CD14-positive monocyte (primary cell): ENCODE results near the gene CRMP1. TPM values are rescaled to one million over a fixed set of nuclear protein-coding genes. Genes with fewer than 3 reads are reported as not detected.

Experiments used
- DNase-seq, 3 donors: peaks; one replicate each; pipeline ENCODE4 v3.0.0-alpha.2; 2011 to 2022
- H2AFZ ChIP-seq: 2 replicates; pipeline ENCODE4 v1.6.0; 2012; ENCODE audit warnings: mild to moderate bottlenecking, low read depth, low read length, inconsistent platforms; ENCODE audit not compliant: insufficient read depth, poor library complexity, severe bottlenecking
- H3K27ac ChIP-seq, 2 donors: 1 replicate in 1 of 2; 2 replicates in 1 of 2; pipeline ENCODE4 v1.5.1; 2012 to 2013; ENCODE audit warnings: low read length in 2 of 2, control low read depth in 1 of 2, inconsistent platforms in 1 of 2, low read depth in 1 of 2, mild to moderate bottlenecking in 1 of 2
- H3K27me3 ChIP-seq, 2 donors: one replicate each; pipeline versions ENCODE4 v1.6.0 to v1.6.1; 2011 to 2013; ENCODE audit warnings: low read length in 2 of 2; ENCODE audit not compliant: control insufficient read depth in 2 of 2, insufficient read depth in 2 of 2
- H3K36me3 ChIP-seq, 2 donors: replicated peaks in 1 of 2; 1 replicate in 1 of 2; 2 replicates in 1 of 2; pipeline versions ENCODE4 v1.5.1 to v1.6.1; 2012 to 2013; ENCODE audit warnings: low read length in 2 of 2, control low read depth in 1 of 2, inconsistent platforms in 1 of 2, mild to moderate bottlenecking in 1 of 2; ENCODE audit not compliant: insufficient read depth in 2 of 2, control insufficient read depth in 1 of 2
- H3K4me1 ChIP-seq, 2 donors: 1 replicate in 1 of 2; 2 replicates in 1 of 2; pipeline versions ENCODE4 v1.5.1 to v1.6.1; 2012 to 2013; ENCODE audit warnings: low read length in 2 of 2, control low read depth in 1 of 2, inconsistent platforms in 1 of 2, mild to moderate bottlenecking in 1 of 2, moderate library complexity in 1 of 2; ENCODE audit not compliant: insufficient read depth in 2 of 2, control insufficient read depth in 1 of 2
- H3K4me2 ChIP-seq: replicated peaks from 2 replicates; pipeline ENCODE3; 2012; ENCODE audit warnings: low read length, moderate library complexity, mild to moderate bottlenecking; ENCODE audit not compliant: poor library complexity, severe bottlenecking; ENCODE audit errors: extremely low read depth
- H3K4me3 ChIP-seq, 3 experiments: fragments of 200-600 bp in 1 of 3; sonication (generic) in 1 of 3; replicated peaks in 1 of 3; 1 replicate in 2 of 3; 2 replicates in 1 of 3; pipeline ENCODE4 v1.5.1; 2011 to 2013; ENCODE audit warnings: low read length in 3 of 3, mild to moderate bottlenecking in 3 of 3, control low read depth in 2 of 3, low read depth in 2 of 3, inconsistent platforms in 1 of 3, moderate library complexity in 1 of 3
- H3K79me2 ChIP-seq: 2 replicates; pipeline ENCODE4 v1.6.0; 2012; ENCODE audit warnings: mild to moderate bottlenecking, control low read depth, inconsistent platforms, low read length, moderate library complexity; ENCODE audit not compliant: insufficient read depth
- H3K9ac ChIP-seq: 2 replicates; pipeline ENCODE4 v1.6.0; 2017; ENCODE audit warnings: low read length, mild to moderate bottlenecking; ENCODE audit not compliant: insufficient read depth, poor library complexity, severe bottlenecking
- H3K9me3 ChIP-seq, 2 donors: replicated peaks in 1 of 2; 1 replicate in 1 of 2; 2 replicates in 1 of 2; pipeline versions ENCODE4 v1.5.1 to v1.6.1; 2012 to 2013; ENCODE audit warnings: low read length in 2 of 2, control low read depth in 1 of 2; ENCODE audit not compliant: control insufficient read depth in 1 of 2, insufficient read depth in 1 of 2
- H4K20me1 ChIP-seq: 2 replicates; pipeline ENCODE4 v1.6.0; 2012; ENCODE audit warnings: mild to moderate bottlenecking, low read length, control low read depth, moderate library complexity; ENCODE audit not compliant: insufficient read depth
- H3K27ac Mint-ChIP-seq, 7 donors: one replicate each; pipeline ENCODE4 v1.8.0; 2020; ENCODE audit warnings: mild to moderate bottlenecking in 7 of 7, mixed read lengths in 7 of 7, moderate library complexity in 6 of 7, inconsistent platforms in 2 of 7
- H3K27me3 Mint-ChIP-seq, 3 donors: one replicate each; pipeline ENCODE4 v1.8.0; 2021 to 2022; ENCODE audit warnings: low read depth in 3 of 3, mild to moderate bottlenecking in 3 of 3, mixed read lengths in 3 of 3, moderate library complexity in 3 of 3, inconsistent platforms in 1 of 3
- H3K36me3 Mint-ChIP-seq, 2 donors: one replicate each; pipeline ENCODE4 v1.8.0; 2020; ENCODE audit warnings: mixed read lengths in 2 of 2, inconsistent platforms in 1 of 2, mild to moderate bottlenecking in 1 of 2
- H3K4me1 Mint-ChIP-seq: one replicate; pipeline ENCODE4 v1.8.0; 2020; ENCODE audit warnings: mild to moderate bottlenecking, mixed read lengths
- H3K4me3 Mint-ChIP-seq, 2 donors: one replicate each; pipeline ENCODE4 v1.8.0; 2020; ENCODE audit warnings: mild to moderate bottlenecking in 2 of 2, mixed read lengths in 2 of 2, moderate library complexity in 1 of 2
- H3K9me3 Mint-ChIP-seq, 7 donors: one replicate each; pipeline ENCODE4 v1.8.0; 2020 to 2022; ENCODE audit warnings: mixed read lengths in 7 of 7, mild to moderate bottlenecking in 6 of 7, moderate library complexity in 6 of 7, inconsistent platforms in 2 of 7
- WGBS: methylation state at CpG from one replicate; pipeline ENCODE4 v1.1.5; 2013; ENCODE audit warnings: missing lambda C conversion rate; ENCODE audit not compliant: insufficient coverage; 5-methylcytosine and 5-hydroxymethylcytosine counted together
- intact Hi-C, 2 donors: fragments of 100-400 bp; cut with micrococcal nuclease; formaldehyde crosslinking; loops; one replicate each; pipeline versions ENCODE4 v1.15.0 to v1.15.1; 2023
- polyA plus RNA-seq, 3 donors: library from polyadenylated mRNA; depleted of rRNA in 1 of 3; unstranded in 2 of 3; stranded (reverse) in 1 of 3; fragments of 300-500 nt in 2 of 3; fragments of >200 nt in 1 of 3; fragmentation: Illumina TruSeq in 2 of 3; gene quantifications; 1 replicate in 2 of 3; 2 replicates in 1 of 3; pipeline ENCODE4 v1.2.3, GENCODE V29; 2012 to 2021
- TF ChIP-seq, protein P1 (sequence below): fragments of 200-600 bp; IDR thresholded peaks from one replicate; pipeline ENCODE4 v1.8.0; 2022; ENCODE audit warnings: antibody characterized with exemption, mild to moderate bottlenecking

CRMP1 gene
- polyA plus RNA-seq, 3 donors, result not detected

- H3K9me3 Mint-ChIP-seq, result peaks cover 0 to 5% (median 0%) of the 10 kb centered on the region in 7 donors
- no peak overlapping the region for H3K4me3 Mint-ChIP-seq
- WGBS, result 31% methylated on average over 15 of the region's 19 CpGs
- no peak overlapping the region for H3K4me2 ChIP-seq
- intact Hi-C loops, result no loop called here
- no peak overlapping the region for H3K9ac ChIP-seq
- peaks cover 0 to 5% of the 10 kb centered on the region in 2 donors for H3K27me3 ChIP-seq
- H3K36me3 Mint-ChIP-seq, result no peaks in the 10 kb centered on the region
- TF ChIP-seq, protein P1, sequence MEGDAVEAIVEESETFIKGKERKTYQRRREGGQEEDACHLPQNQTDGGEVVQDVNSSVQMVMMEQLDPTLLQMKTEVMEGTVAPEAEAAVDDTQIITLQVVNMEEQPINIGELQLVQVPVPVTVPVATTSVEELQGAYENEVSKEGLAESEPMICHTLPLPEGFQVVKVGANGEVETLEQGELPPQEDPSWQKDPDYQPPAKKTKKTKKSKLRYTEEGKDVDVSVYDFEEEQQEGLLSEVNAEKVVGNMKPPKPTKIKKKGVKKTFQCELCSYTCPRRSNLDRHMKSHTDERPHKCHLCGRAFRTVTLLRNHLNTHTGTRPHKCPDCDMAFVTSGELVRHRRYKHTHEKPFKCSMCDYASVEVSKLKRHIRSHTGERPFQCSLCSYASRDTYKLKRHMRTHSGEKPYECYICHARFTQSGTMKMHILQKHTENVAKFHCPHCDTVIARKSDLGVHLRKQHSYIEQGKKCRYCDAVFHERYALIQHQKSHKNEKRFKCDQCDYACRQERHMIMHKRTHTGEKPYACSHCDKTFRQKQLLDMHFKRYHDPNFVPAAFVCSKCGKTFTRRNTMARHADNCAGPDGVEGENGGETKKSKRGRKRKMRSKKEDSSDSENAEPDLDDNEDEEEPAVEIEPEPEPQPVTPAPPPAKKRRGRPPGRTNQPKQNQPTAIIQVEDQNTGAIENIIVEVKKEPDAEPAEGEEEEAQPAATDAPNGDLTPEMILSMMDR, result no peak
- no peaks in the 10 kb centered on the region for H3K79me2 ChIP-seq
- H3K36me3 ChIP-seq, result no peaks in the 10 kb centered on the region
- no peak for DNase-seq
- peaks cover 16 to 50% (median 39%) of the 10 kb centered on the region in 3 donors for H3K27me3 Mint-ChIP-seq
- no peak overlapping the region for H3K27ac Mint-ChIP-seq
- H3K27ac ChIP-seq, result no peak overlapping the region
- H3K9me3 ChIP-seq, result no peaks in the 10 kb centered on the region
- peaks cover 7 to 16% of the 10 kb centered on the region in 2 donors for H3K4me1 ChIP-seq
- H4K20me1 ChIP-seq, result no peaks in the 10 kb centered on the region
- H3K4me3 ChIP-seq, result no peak overlapping the region
- H3K4me1 Mint-ChIP-seq, result peaks cover 18% of the 10 kb centered on the region
- H2AFZ ChIP-seq, result no peak overlapping the region
These were observed 65.5 kb downstream of the CRMP1 start for GRCh38 chr4:5827108-5828004.

DNA sequence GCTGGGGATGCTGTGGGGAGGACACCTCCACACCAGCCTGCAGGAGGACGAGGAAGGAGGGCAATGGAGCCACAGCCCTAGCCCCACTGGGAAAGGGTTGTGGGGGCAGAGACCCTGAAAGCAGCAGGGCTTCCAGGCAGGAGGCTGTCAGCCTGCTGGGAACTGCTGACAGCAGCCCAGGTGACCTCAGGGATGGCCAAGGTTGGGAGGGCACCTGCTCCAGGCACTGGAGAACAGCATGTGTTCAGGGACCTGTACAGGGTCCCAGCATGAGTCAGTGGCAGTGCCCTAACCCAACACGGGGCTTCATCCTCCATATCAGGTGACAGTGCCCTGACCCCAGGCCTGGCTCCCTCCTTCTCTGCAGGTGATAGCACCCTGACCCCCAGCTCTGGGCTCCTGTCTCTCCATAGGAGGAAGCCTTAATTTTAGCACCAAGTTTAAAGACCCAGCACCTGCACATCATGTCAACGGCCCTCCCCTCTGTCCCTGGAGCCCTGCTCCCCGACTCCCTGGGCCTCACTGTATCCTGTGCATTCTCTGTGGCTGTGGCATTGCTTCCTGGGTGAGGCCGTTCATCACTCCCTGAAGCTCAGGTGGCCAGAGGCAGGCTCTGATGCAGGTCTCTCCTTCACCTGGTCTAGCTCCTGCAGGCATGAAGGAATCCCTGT, 66.3 kb downstream of the CRMP1 start:
- no peak for DNase-seq
- 2% methylated on average over 4 of the region's 5 CpGs for WGBS

More for the DNA sequence above, 66.3 kb downstream of the CRMP1 start:
- Histone ChIP-seq H3K79me2 (no peaks in the 10 kb centered on the region), H4K20me1 (no peaks in the 10 kb centered on the region), H3K36me3 (no peaks in the 10 kb centered on the region), H3K9me3 (no peaks in the 10 kb centered on the region), H2AFZ (no peak overlapping the region), H3K9ac (no peak overlapping the region), H3K4me3 (no peak overlapping the region), H3K27ac (no peak overlapping the region), H3K4me2 (no peak overlapping the region), H3K27me3 (peaks cover 0 to 8% of the 10 kb centered on the region in 2 donors), H3K4me1 (peaks cover 7 to 16% of the 10 kb centered on the region in 2 donors)
- peaks cover 18% of the 10 kb centered on the region for H3K4me1 Mint-ChIP-seq
- peaks cover 0 to 5% (median 0%) of the 10 kb centered on the region in 7 donors for H3K9me3 Mint-ChIP-seq
- no peak overlapping the region for H3K27ac Mint-ChIP-seq
- peaks cover 21 to 56% (median 39%) of the 10 kb centered on the region in 3 donors for H3K27me3 Mint-ChIP-seq
- TF ChIP-seq, protein P1, result no peak
- H3K4me3 Mint-ChIP-seq, result peak overlapping the region in 1 of 2 donors; percentile 22
- intact Hi-C loops, result no loop called here
- H3K36me3 Mint-ChIP-seq, result no peaks in the 10 kb centered on the region
